HS-27A (cell line): Measurements from ENCODE around the gene SLC6A6.
"Not testable (repeated sequence)": the region's sequence is repeated elsewhere in the genome, so short reads cannot be mapped to it uniquely, and the experiment has no call there.

Experiments used
- DNase-seq: peaks from one replicate; pipeline ENCODE4 v3.0.0-alpha.2; 2012; ENCODE audit warnings: low read depth, missing footprints

SLC6A6 gene

DNA sequence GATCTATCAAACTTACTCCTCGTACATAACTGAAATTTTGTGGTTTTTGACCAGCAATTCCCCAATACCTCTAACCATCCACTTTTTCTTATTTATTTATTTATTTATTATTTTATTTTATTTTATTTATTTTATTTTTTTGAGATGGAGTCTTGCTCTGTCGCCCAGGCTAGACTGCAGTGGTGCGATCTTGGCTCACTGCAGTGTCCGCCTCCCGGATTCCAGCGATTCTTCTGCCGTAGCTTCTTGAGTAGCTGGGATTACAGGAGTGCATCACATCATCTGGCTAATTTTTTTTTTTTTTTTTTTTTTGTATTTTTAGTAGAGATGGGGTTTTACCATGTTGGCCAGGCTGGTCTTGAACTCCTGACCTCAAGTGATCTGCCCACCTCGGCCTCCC is 35.3 kb downstream of the SLC6A6 start:
- DNase-seq, result not testable (repeated sequence)

DNA sequence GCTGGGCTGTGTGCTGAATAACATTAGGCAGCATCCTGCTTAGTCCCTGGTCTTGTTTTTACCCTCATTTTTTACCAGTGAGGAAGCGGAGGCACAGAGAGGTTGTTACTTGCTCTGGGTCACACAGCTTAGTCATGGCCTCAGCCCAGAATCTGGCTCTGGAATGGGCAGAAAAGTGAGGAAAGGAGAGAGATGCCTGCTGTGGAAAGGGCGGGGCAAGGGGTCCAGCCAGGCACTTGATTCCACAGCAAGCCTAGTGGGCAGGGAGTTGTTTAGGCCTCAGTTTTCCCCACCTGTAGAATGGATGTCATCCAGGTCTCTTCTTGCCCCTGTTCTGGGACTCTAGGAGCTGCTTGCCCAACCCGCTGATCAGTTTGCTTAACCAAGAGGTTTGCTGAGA is 35.9 kb downstream of the SLC6A6 start:
- no peak for DNase-seq

DNA sequence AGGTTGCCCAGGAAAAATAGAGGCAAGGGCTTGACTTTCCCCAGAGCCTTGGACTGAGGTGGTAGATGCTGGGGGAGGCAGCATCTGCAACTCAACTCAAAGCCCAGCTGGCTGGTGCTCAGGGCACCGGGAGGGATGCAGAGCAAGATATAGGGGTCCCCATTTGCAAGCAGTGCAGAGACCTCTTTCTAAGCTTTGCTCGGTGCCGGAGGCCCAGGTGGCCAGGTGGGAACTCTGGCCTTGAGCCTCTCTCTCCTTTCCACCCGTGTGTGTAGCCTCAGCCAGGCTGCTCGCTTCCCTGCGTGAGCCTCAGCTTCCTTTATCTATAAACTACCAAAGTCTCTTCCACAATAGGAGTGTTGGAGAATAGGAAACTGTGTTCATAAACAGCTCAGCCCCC is 36.5 kb downstream of the SLC6A6 start:
- DNase-seq, result no peak

DNA sequence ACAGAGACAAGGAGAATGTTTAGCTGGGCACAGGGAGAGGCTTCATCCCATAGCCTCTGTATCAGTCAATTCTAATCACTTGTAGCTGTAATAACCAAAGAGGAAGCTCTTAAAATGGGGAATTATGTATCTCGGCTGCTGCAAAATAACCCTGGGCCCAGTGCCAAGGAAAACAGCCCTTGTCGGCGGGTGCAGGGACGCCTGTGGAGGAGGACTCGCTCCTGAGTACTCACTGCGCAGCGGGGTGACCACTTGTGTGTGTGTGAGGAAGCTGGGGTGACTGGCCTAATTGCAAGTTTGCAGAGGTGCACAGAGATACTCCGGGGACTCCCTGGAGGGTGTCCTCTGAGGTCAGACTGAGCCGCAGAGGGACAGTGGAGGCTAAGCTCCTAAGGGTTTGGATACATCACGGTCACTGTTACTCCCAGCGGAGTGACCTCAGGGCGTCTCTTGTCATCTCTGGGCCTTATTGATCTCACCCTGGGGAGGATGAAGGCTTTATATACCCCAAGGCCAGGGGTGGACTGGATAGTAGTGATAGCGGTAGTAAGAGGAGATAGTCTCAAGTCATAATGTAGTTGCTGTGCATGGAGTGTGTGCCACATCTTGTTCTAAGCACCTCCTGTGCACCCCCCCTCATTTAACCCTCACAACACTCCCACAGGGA is 37.2 kb downstream of the SLC6A6 start:
- DNase-seq, result no peak

DNA sequence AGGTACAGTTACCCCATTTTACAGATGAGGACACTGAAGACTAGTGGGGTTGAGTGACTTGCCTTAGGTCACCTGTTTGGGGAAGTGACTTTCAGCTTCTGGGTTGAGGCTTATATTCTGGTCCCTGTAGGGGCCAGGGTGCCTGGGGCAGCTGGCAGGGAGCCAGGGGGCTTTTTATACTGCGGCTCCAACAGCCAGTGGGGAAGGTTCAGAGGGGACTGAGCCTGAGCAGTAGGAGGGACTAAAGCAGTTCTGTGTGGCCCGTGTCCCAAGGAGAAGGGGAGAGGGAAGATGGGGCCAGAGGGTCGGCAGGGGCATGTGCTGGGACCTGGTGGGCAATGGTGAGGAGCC is 37.7 kb downstream of the SLC6A6 start:
- no peak for DNase-seq

DNA sequence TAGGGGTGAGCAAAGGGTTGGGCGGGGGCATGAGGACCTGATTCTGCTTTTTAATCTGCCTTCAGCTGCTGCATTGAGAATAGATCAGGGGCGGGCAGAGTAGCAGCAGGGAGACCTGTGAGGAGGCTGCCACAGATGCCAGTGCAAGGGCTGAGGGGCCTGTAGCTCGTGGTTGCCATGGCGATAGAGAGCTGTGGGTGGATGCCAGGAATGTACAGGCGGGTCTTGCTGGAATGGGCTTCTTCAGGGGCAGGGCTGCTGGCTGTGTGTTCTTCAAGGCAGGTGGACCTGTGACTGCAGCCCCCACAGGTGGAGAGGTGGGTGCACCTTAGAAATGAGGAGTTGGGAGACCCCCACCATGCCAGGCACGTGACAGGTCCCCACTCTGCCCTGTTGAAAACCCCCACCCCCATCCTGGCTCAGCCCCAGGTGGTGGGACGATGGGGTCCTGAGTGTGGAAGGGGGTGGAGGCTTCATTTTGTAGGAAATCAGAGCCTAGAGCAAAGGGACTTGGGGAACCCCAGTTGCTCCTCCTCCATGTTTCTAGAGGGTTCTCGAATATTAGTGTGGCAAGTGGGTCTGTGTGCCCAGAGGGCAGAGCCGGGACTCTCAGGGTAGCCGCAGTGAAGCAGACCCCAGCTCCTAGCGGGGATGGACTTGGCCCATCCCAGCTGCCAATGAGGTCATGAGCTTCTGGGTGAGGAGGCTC is 38.3 kb downstream of the SLC6A6 start:
- no peak for DNase-seq

DNA sequence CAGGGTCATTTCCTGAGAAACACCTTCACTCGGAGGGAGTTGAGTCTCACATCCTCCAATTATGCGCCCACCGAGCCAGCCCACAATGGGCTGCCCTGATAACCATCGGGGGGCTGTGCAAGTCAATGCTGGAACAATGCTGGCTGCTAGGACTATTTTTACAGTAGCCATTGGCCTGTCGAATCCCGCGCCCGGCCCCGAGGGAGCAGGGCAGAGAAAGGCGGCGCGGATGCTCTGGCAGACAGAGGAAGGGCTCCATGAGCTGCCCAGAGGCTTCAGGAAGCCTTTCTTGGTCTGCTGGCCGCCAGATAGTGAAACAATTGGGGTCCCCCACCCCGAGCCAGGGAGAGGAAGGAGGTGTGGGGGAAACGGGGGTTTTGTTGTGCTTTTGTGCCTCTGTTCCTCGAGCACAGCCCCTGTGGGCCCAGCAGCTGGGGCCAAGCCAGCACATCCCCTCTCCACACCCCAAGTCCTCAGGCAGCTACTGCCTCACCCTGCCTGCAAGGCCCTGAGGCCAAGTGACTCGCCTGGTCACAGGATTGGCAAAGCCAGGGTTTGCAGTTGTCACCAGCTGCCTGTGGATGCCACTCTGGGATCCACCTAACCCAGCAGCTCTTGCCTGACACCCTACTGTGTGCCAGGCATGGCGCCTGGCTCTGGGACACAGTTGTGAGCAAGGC is 39.0 kb downstream of the SLC6A6 start:
- DNase-seq, result no peak

DNA sequence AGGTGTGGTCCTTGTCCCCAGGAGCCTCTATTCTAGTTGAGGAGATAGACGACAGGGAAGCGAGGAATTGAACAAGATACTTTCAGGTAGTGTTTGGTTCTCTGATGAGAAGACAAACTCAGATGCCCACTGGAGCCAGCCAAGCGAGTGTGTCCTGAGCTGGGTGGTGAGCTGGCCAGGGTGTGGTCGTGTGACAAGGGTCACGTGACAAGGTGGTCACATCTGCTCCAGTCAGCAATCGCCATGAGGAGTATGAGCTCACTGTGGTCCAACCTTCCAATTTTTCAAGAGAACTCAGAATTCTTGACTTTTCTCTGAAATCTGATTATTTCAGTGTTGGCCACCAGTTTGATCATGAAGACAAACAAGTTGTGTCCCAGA is 39.5 kb downstream of the SLC6A6 start:
- DNase-seq, result no peak

DNA sequence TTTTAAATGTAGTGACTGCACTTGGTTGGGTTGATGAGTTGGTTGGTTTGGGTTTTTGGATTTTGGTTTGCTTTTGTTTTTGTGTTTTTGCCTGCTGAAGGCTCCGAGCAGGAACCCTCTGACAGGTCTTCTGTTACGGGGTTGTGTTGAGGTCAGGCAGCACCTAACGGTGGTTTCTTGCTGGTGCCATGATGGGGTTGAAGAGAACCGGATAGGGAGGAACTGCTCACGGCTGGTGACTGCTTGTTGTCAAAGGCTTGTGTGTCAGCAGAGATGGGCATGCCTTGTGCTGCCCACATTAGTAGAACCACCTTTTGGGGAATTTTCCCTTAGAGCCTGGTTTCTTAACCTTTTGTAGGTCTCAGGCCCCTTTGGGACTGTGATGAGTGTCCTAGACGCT is 42.0 kb downstream of the SLC6A6 start:
- DNase-seq, result no peak

DNA sequence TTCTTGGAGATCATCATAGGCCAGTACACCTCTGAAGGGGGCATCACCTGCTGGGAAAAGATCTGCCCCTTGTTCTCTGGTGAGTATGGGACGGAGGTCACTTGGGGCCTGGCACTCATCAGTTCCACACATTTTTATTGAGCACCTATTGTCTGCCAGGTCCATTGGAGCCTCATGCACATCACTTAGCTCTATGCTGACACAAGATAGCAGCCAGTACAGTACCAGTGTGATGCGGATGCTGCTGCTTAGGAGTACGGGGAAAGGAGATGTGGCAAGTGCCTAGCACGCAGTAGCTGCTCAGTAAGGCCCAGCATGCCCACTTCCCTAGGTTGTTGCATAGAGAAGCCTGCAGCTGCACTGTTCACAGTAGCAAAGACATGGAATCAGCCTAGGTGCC is 43.4 kb downstream of the SLC6A6 start:
- no peak for DNase-seq

DNA sequence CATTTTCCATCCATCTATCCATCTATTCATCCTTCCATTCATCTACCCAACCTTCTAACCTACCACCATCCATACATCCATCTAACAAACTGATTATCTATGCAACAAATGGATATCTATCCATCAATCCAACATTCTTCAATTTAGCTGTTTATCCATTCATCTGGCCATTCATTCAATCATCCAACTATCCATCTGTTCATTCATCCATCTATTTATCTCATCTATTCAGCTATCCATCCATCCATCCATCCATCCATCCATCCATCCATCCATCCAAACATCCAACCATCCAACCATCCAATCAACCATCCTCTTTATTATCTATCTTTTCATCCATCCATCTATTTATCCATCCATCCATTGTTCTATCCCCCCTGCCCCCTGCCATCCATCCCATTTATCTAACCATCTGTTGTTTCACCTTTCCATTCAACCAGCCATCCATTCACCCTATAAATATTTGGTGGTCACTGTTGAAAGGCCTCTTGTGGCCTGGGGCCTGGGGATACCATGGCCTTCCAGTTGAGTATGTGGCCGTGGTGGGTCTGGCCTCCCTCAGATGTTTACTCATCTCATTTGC is 44.7 kb downstream of the SLC6A6 start:
- DNase-seq, result no peak

DNA sequence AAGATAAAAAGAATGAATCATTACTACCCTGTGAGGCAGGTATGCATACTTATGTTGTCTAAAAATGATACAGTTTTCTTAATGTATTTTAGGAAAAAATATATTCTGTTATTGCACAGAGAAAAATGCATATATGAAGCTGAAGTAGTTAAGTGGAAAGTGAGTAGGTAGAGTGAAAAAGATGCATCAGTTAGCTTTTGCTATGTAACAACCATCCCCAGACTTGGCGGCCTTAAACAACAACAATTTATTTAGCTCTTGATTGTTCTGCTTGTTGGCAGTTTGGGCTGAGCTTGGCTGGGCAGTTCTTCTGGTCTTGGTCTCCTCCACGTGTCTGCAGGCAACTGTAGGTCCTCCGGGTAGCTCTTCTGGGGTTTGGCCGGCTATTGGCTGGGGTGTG is 45.7 kb downstream of the SLC6A6 start:
- DNase-seq, result no peak

DNA sequence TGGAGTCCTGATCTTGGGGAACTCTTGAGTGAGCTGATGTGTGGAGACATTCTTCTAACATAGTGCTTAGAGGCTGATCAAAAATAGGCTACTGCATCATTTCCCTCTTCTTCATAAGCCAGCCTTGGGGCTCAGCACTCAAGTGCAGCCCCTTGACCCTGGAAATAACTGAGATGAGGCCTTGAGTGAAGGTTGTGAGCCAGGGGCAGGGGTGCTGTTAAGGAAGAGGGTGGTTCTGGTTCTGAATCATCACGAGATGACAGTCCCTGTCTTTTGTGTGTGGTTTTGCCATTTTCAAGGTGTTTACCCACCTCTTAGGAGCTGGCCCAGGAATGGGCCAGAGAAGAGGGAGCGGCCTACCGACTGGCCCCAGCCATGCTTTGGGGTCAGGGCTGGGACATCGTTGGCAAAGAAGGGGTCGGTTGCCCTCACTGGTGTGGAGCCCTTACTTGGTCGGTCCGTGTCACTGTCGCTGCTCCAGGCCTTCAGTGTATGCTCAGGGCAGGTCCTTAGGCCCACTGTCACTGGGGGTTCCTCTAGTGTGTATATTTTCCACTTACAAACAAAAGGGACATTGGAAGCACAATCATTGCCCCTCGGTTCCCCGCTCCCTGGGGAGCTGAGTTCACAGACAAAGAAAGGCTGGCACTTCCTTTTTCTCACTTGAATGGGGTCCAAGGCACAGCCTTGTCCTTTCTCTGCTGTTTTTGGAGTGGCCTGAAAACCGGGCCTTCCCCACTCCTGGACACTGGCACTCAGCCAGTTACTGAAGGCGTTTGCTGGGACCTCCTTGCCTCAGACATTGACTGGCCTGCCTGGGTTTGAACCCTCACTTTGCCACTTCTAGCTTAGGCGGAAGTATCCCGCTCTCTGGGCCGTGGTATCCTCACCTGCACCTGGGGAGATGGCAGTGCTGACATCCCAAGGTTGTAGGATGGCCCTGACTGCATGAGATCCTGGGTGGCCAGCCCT is 46.6 kb downstream of the SLC6A6 start:
- DNase-seq, result no peak

DNA sequence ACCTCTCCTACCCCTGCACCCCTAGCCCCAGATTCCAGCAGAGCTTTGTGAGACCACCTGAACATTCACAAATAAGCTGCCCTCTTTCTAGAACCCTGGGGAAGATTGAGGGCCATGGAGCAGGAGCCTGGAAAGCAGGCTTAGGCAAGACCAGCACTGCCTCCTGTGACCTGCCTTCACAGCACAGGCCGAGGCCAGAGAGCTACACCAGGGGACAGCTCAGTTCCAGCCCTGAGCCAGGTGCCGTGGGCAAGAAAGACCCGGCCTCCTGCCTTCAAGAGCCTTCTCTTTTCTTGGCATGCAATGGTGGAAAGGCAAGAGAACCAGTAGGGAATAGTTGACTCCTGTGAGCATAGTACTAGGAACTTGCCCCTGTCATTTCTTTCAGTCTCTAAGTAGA is 48.1 kb downstream of the SLC6A6 start:
- no peak for DNase-seq

DNA sequence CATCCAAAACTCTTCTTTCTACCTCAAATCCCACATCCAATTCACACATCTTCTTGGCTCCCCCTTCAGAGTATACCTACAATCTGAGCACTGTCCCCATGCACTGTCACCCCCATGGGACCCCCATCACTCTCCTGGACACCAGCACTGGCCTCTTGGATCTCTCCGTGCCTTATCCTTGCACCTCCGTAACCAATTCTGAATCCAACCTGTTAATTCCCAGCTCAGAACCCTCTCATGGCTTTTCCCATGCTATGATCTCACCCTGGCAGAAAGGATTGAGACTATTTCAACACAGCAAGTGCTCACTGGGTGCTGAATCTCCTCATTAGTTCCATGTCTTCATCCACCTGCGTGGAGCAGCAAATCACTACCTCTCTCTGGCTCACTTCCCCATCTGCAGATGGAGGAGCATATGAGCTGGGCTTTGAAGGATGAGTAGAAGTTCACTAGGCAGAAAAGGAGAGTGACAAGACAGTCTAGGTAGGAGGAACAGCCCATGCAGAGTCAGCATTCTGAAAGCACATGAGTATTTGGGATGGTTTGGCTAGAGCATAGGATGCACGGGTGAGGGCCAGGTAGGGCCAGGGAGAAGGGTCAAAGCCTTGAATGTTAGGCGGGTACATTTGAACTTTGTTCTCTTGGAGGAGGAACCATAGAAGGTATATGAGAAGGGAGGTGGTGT is 48.7 kb downstream of the SLC6A6 start:
- no peak for DNase-seq

DNA sequence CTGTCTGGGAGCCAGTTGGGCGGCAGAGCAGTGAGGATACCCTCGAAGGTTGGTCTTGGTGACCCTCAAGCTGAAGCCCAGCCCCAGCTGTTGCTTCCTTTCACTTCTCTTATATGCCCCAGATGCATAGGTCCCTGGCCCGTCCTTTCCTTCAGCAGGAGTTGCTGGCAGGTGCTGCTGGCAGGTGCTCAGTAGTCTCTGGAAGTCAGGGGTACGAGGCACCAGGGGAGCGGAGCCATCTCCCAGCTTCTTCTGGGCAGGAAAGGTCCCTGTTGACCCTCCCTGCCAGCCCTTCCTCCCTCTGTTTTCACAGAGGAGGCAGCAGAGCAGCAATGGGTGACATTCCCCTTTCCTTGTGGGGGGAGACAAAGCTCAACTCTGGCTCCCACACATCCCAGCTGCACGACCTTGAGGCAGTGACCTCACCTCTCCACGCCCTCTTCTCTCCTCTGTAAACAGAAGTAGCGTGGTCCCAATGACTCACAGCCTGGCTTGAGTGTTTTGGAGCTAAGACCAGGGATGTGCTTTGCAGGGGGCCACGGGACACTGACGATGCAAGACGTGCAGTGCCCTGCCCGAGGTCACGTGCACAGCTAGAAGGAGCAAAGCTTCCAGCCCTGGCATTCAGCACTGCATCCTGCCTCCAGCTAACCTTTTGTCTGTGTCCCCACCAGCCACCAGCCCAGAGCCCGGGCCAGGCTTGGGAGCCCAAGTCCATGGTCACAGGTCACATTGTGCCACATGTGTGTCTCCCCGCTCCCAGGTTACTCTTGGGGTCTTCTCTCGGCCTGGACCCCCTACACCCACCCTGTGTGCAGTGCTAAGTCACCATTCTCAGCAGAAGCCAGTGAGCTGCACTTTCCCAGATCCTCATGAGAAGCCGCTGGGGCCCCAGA is 49.7 kb downstream of the SLC6A6 start:
- no peak for DNase-seq

DNA sequence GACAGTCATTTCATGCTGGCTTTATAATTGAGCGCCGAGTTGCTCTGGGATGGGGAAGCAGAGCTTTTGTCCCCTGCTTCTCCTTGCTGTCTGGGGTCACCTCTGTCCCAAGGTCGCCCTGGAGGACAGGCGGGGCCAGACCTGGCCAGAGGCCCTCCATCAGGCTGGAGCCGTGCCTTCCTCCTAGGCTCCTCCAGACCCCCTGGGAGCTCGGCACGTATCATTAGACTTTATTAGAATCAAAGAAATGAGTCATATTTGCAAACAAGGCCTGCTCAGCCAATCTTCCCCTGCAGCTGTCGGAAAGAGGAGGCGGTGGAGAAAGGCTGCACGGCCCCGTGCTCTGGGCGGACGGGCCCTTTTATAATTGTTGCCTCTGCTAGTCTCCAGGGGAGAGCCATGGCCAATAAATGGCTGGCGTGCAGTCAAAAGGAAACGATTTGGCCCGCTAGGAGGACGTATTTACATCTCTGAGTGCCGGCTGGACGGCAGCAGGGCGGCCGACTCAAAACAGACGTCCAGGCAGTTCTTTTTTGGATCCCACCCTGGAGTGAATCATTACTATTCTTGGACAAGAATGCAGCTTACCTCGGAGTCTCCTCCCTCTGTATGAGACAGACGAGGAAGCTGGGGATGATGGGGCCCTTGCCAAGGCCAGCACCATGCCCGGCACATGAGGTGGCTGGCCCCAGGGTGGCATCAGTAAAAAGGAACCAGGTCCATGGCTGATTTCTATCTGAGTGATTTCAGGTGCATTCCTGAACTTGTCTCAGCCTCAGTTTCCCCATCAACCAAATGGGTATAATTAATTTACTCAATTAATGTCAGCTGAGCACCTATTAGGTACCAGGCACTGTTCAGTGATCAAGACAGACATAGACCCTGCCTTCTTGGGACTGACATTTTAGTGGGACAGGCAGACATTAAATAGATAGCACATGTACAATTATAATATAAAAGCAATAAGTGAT is 50.6 kb downstream of the SLC6A6 start:
- peak; percentile 66 for DNase-seq

DNA sequence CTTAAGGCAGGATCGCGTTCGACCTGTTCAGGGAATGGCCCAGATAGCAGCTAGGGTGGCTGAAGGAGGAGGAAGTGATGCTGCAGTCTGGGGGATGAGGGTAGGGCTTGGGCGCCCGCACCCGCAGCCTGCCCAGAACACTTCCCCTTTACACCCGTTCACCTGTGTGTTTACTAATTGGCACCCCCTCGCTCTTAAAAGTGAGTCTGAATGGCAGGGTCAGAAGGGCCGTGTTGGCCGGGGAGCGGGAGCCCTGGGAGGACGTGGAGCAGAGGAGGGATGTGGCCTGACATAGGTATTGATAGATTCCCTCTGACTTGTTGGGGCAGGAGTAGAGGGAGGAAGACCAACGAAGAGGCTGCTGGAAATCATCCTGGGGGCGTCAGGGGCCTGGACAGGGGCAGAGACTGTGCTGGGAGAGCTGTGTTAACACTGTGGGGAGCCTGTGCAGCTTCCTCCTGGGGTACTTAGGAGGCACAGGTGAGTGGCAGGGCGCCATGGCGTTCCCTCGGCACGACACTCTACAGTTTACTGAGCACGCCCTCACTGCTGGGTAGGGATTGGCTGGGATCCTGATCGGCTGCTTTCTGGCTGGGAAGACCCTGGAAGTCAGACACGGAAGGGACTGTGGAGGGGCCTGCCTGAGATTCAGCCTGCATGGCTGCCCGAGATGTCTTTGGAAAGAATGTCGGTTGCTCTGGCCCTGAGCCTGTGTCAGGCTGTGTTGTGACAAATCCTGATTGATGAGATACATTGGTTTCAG is 51.7 kb downstream of the SLC6A6 start:
- no peak for DNase-seq
